Natural killer cell (primary cell): Measurements from ENCODE around the gene FBXL19. TPM values are rescaled to one million over a fixed set of nuclear protein-coding genes. Genes with fewer than 3 reads are reported as not detected.
A peak's percentile ranks its signal among the peaks of the same experiment; 100 is the strongest.

Experiments used
- ATAC-seq, 3 donors: fragments of 150-1000 bp in 2 of 3; fragments of 200-7000 bp in 1 of 3; cut with Tn5 transposase; 1 replicate in 1 of 3; 2 replicates in 2 of 3; pipeline ENCODE4 v1.10.0; 2021; ENCODE audit warnings: mild to moderate bottlenecking in 2 of 3, moderate library complexity in 2 of 3
- DNase-seq, 2 donors: peaks; one replicate each; pipeline versions ENCODE4 v3.0.0 to v3.0.0-alpha.2; 2013 to 2021; ENCODE audit warnings: mixed read lengths in 1 of 2
- H3K27ac ChIP-seq: one replicate; pipeline ENCODE4 v1.5.1; 2013; ENCODE audit warnings: mild to moderate bottlenecking, low read length
- H3K27me3 ChIP-seq: one replicate; pipeline ENCODE4 v1.6.1; 2013; ENCODE audit warnings: low read length; ENCODE audit not compliant: control insufficient read depth, insufficient read depth
- H3K36me3 ChIP-seq: one replicate; pipeline ENCODE4 v1.6.1; 2013; ENCODE audit warnings: low read length; ENCODE audit not compliant: control insufficient read depth, insufficient read depth
- H3K4me1 ChIP-seq: one replicate; pipeline ENCODE4 v1.6.1; 2013; ENCODE audit warnings: low read length; ENCODE audit not compliant: control insufficient read depth, insufficient read depth
- H3K4me3 ChIP-seq: one replicate; pipeline ENCODE4 v1.5.1; 2013; ENCODE audit warnings: low read length
- H3K9me3 ChIP-seq: one replicate; pipeline ENCODE4 v1.6.1; 2013; ENCODE audit warnings: low read length; ENCODE audit not compliant: control insufficient read depth, insufficient read depth
- H3K27ac Mint-ChIP-seq, 2 donors: one replicate each; pipeline ENCODE4 v1.8.0; 2022; ENCODE audit warnings: mild to moderate bottlenecking in 2 of 2, mixed read lengths in 2 of 2, moderate library complexity in 1 of 2
- H3K27me3 Mint-ChIP-seq, 2 donors: one replicate each; pipeline ENCODE4 v1.8.0; 2022; ENCODE audit warnings: low read depth in 2 of 2, mixed read lengths in 2 of 2
- H3K36me3 Mint-ChIP-seq: one replicate; pipeline ENCODE4 v1.8.0; 2022; ENCODE audit warnings: mixed read lengths
- H3K4me1 Mint-ChIP-seq, 2 donors: one replicate each; pipeline ENCODE4 v1.8.0; 2022; ENCODE audit warnings: mixed read lengths in 2 of 2
- H3K4me3 Mint-ChIP-seq: one replicate; pipeline ENCODE4 v1.8.0; 2022; ENCODE audit warnings: mild to moderate bottlenecking, moderate library complexity, mixed read lengths
- H3K9me3 Mint-ChIP-seq, 2 donors: one replicate each; pipeline ENCODE4 v1.8.0; 2022; ENCODE audit warnings: mixed read lengths in 2 of 2
- WGBS: methylation state at CpG from one replicate; pipeline ENCODE4 v1.1.7; 2013; ENCODE audit warnings: missing lambda C conversion rate; ENCODE audit not compliant: insufficient coverage; 5-methylcytosine and 5-hydroxymethylcytosine counted together
- intact Hi-C: fragments of 100-400 bp; cut with micrococcal nuclease; formaldehyde crosslinking; loops from one replicate; pipeline ENCODE4 v1.14.2; 2022
- total RNA-seq, 4 donors: library from RNA; stranded (reverse); fragments of 120-200 nt in 1 of 4; gene quantifications; one replicate each; pipeline versions ENCODE4 v1.2.3 to v1.2.4, GENCODE V29; 2013 to 2022
- TF ChIP-seq, protein P1 (sequence below): fragments of 200-600 bp; IDR thresholded peaks from one replicate; pipeline ENCODE4 v1.8.0; 2022; ENCODE audit warnings: antibody characterized with exemption

FBXL19 gene
- total RNA-seq, 3 donors from 2014 or later (not counting 1 experiment from before 2014, with no cell fraction given) = 10.1 to 13.3 (median 12.4) TPM

DNA sequence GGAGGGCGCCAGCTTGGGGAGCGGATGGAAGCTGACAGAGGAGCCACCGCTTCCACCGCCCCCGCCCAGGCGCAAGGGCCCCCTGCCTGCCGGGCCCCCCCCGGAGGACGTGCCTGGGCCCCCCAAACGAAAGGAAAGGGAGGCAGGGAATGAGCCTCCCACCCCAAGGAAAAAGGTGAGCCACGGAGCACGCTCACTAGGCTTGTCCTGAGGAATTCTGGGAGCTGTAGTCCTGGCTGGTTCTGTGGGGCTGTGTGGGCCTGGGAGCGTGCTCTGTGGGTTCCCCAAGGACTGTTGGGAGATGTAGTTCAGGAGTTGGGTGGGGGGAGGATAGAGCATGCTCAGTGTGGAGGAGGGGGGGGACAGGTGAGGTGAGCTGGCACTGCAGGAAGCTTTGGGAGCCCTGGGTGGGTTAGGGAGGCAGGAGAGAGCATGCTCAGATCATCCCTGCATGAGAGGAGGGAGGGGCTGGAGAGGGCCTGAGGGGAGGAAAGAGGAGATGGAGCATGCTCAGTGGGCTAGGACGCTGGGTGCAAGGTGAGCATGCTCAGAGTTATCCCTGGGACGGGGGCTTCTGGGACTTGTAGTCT is 4.5 kb downstream of the FBXL19 start:
- no peak overlapping the region for H3K27ac ChIP-seq
- H3K36me3 ChIP-seq = peaks cover 5% of the 10 kb centered on the region

DNA sequence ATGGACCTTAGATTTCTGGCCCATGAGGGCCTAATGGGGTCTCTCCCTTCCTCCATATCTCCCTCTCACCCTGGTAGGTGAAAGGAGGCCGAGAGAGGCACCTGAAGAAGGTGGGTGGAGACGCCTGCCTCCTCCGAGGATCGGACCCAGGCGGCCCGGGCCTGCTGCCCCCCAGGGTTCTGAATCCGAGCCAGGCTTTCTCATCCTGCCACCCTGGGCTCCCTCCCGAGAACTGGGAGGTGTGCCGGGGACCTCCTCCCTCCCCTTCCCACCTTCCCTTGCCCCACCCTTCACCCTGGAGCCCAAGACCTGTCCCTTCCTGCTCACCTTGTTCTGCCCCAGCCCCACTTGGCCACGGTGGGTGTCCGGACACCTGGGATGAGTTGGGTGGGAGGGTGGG is 5.0 kb downstream of the FBXL19 start:
- DNase-seq = no peak
- ATAC-seq = no peak
- Histone ChIP-seq H3K4me1 (peaks cover 11% of the 10 kb centered on the region), H3K4me3 (no peak overlapping the region), H3K9me3 (no peaks in the 10 kb centered on the region), H3K27ac (no peak overlapping the region), H3K27me3 (no peaks in the 10 kb centered on the region), H3K36me3 (peaks cover 5% of the 10 kb centered on the region)
- Mint-ChIP-seq H3K27ac (no peak overlapping the region), H3K27me3 (no peaks in the 10 kb centered on the region), H3K4me1 (peaks cover 4 to 21% of the 10 kb centered on the region in 2 donors), H3K9me3 (no peaks in the 10 kb centered on the region), H3K36me3 (no peaks in the 10 kb centered on the region), H3K4me3 (no peak overlapping the region)
- 95% methylated on average over 9 of the region's 11 CpGs for WGBS
- intact Hi-C loops = no loop called here
- TF ChIP-seq, protein P1, sequence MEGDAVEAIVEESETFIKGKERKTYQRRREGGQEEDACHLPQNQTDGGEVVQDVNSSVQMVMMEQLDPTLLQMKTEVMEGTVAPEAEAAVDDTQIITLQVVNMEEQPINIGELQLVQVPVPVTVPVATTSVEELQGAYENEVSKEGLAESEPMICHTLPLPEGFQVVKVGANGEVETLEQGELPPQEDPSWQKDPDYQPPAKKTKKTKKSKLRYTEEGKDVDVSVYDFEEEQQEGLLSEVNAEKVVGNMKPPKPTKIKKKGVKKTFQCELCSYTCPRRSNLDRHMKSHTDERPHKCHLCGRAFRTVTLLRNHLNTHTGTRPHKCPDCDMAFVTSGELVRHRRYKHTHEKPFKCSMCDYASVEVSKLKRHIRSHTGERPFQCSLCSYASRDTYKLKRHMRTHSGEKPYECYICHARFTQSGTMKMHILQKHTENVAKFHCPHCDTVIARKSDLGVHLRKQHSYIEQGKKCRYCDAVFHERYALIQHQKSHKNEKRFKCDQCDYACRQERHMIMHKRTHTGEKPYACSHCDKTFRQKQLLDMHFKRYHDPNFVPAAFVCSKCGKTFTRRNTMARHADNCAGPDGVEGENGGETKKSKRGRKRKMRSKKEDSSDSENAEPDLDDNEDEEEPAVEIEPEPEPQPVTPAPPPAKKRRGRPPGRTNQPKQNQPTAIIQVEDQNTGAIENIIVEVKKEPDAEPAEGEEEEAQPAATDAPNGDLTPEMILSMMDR = no peak

More for the DNA sequence above, 4.5 kb downstream of the FBXL19 start:
- TF ChIP-seq, protein P1 = no peak
- intact Hi-C loops = no loop called here
- Histone ChIP-seq H3K4me3 (no peak overlapping the region), H3K27me3 (no peaks in the 10 kb centered on the region), H3K4me1 (peaks cover 11% of the 10 kb centered on the region), H3K9me3 (no peaks in the 10 kb centered on the region)
- Mint-ChIP-seq H3K9me3 (no peaks in the 10 kb centered on the region), H3K36me3 (no peaks in the 10 kb centered on the region), H3K4me1 (peaks cover 8 to 24% of the 10 kb centered on the region in 2 donors), H3K27ac (no peak overlapping the region), H3K27me3 (no peaks in the 10 kb centered on the region), H3K4me3 (no peak overlapping the region)
- WGBS = 85% methylated on average over 14 of the region's 15 CpGs
- no peak for ATAC-seq
- peak in 1 of 2 donors; percentile 61 for DNase-seq

DNA sequence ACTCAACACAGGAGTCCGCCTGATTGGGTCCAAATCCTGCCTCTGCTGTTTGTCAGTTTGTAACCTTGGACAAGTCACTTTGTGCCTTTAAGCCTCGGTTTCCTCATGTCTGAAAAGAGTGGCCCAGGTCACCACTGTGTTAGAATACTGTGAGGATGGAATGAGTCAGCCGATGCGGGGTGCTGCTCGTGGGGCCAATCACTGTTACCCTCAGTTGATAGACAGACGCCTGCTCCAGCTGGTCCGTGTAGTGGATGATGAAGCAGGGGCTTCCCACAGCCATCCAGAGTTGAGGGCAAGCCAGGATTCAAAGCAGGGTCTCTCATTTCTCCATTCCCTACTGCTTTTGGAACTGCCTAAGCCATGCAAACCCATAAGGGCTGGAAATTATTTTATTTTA is 5.8 kb downstream of the FBXL19 start:
- Mint-ChIP-seq H3K36me3 (no peaks in the 10 kb centered on the region), H3K4me3 (no peak overlapping the region), H3K27me3 (no peaks in the 10 kb centered on the region), H3K9me3 (no peaks in the 10 kb centered on the region), H3K27ac (no peak overlapping the region), H3K4me1 (peaks cover 4 to 21% of the 10 kb centered on the region in 2 donors)
- 84% methylated on average over 7 of the region's 7 CpGs for WGBS
- Histone ChIP-seq H3K4me1 (peaks cover 6% of the 10 kb centered on the region), H3K4me3 (no peak overlapping the region), H3K9me3 (no peaks in the 10 kb centered on the region), H3K27ac (no peak overlapping the region), H3K27me3 (no peaks in the 10 kb centered on the region), H3K36me3 (peaks cover 5% of the 10 kb centered on the region)
- DNase-seq (no peak), ATAC-seq (no peak)
- intact Hi-C loops = no loop called here
- TF ChIP-seq, protein P1 = no peak

DNA sequence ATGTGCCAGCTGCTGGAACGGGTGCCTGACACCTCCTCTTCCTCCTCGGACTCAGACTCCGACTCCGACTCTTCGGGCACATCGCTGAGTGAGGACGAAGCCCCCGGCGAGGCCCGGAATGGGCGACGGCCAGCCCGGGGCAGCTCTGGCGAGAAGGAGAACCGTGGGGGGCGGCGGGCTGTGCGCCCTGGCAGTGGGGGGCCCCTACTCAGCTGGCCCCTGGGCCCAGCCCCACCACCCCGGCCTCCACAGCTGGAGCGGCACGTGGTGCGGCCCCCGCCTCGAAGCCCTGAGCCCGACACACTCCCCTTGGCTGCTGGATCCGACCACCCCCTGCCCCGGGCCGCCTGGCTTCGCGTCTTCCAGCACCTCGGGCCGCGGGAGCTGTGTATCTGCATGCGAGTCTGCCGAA is 6.8 kb downstream of the FBXL19 start:
- TF ChIP-seq, protein P1 = no peak
- no peaks in the 10 kb centered on the region for H3K9me3 ChIP-seq
- Mint-ChIP-seq H3K36me3 (no peaks in the 10 kb centered on the region), H3K27ac (no peak overlapping the region), H3K27me3 (no peaks in the 10 kb centered on the region), H3K4me3 (no peak overlapping the region), H3K9me3 (no peaks in the 10 kb centered on the region), H3K4me1 (peaks cover 11 to 18% of the 10 kb centered on the region in 2 donors)
- H3K4me3 ChIP-seq = no peak overlapping the region
- H3K27ac ChIP-seq = no peak overlapping the region
- WGBS = 97% methylated on average over 35 of the region's 35 CpGs
- peaks cover 5% of the 10 kb centered on the region for H3K36me3 ChIP-seq
- no peaks in the 10 kb centered on the region for H3K4me1 ChIP-seq
- no peaks in the 10 kb centered on the region for H3K27me3 ChIP-seq
- intact Hi-C loops = no loop called here
- ATAC-seq = no peak
- no peak for DNase-seq
